Esophagus mucosa (tissue), 1 donor: ENCODE results near the gene PFKP. TPM values are rescaled to one million over a fixed set of nuclear protein-coding genes. Genes with fewer than 3 reads are reported as not detected.
"Not testable (repeated sequence)": the region's sequence is repeated elsewhere in the genome, so short reads cannot be mapped to it uniquely, and the experiment has no call there.

Experiments
- ATAC-seq: fragments of 200-7000 bp; cut with Tn5 transposase; one replicate; pipeline ENCODE4 v1.9.1; 2020
- total RNA-seq: library from RNA; stranded (reverse); gene quantifications from one replicate; pipeline ENCODE4 v1.2.4, GENCODE V29; 2023
- donor health status: DM: yes; HTN: yes; CAD: no.

Gene PFKP
- total RNA-seq, 1 donor from 2014 or later, result 78.2 TPM

- ATAC-seq, result peak; percentile 64
These were observed 32.1 kb downstream of the PFKP start for GRCh38 chr10:3099291-3100092.

DNA sequence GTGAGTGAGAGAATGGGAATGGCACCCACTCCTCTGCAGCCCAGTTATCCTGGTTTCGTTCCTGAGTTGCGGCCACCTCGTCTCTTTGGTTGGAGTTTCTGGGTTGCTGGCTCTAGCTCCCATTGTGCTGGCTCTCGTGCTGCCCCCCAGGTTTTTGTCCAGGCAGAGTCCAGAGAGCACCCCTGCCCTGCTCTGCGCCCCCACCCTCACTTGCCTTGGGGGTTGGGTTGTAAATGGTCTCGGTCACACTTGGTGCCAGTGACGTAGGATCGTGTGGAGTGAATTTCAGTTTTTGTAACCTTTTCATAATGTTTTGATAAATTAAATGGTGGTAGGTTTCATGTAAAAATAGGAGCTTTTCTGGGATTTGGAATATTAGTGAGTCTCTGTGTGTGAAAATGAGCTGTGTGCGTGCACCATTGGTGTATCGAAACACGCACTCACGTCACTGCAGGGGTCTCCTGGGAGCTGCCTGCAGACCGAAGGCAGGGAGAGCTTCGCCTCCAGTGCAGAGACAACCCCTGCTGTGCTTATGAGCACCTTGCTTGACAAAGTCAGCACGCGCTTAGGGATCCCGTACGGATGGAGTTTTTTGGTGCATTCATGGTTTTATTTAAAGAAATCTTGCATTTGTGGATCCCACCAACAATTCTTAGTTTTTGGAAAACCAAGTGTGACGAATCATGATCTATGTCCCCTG is 32.9 kb downstream of the PFKP start:
- no peak for ATAC-seq

- ATAC-seq, result no peak
These were observed 33.7 kb downstream of the PFKP start for GRCh38 chr10:3100856-3101640.

DNA sequence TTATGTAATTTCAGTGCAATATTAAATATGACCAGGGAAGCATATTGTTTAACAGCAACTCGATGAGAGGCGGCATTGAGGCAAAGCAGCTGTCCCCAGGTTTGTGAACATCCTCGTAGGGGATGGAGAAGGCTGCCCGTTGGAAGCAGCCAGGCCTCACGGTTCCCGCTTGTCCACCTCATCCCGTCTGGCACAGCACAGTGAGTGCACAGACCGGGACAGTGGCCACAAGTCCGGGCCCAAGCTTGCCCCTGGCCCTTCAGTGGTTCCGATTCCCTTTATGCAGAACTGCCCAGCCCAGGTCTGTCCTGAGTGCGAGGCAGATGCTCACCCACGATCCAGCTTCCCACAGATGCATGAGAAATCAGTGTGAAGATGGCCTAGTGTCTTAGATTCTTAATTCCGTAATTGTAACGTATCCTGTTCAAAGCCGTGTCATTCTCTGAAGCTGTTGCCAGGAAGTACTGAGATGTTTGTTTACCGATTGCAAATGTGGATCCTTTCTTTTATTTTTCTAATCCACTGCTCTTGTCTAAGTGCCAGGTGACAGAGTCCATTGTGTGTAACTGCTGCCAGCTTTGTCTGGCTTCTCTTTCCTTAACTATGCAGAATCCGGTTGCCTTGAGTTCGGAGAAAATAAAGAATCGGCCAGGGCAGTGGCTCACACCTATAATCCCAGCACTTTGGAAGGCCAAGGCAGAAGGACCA is 35.5 kb downstream of the PFKP start:
- ATAC-seq, result peak; percentile 27

- ATAC-seq, result no peak
These were observed 36.3 kb downstream of the PFKP start for GRCh38 chr10:3103646-3104045.

DNA sequence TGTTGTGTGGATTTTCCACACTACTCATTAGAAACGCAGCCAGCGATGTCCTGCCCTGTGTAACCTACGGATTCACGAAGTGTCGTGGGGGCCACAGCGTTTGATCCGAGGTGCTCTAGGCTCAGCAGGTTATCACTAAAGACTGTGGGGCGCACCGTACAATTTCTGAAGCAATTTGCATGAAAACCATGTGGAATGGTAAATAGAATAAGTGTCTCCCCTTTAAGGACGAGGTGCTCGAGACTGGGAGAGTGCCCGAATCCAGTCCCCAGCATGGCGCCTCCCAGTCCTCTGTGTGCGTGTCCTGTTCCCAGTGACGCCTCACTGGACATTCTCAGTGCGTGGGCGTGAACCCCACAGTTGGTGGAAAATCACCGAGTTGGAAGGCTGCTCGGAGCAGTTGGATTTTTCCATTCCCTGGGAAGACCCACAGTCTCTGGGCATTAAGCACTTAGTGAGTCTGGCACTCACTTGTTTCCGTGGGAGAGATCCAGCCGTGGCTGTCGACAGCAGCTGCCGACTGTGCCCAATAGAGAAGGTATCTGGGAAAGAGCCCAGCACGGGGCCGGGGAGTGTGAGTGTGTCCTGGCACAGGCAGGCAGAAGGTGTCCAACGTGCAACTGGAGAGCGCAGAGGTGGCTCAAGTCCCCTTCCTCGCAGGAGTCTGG is 37.0 kb downstream of the PFKP start:
- ATAC-seq, result no peak

- ATAC-seq, result no peak
These were observed 37.8 kb downstream of the PFKP start for GRCh38 chr10:3105166-3105565.

DNA sequence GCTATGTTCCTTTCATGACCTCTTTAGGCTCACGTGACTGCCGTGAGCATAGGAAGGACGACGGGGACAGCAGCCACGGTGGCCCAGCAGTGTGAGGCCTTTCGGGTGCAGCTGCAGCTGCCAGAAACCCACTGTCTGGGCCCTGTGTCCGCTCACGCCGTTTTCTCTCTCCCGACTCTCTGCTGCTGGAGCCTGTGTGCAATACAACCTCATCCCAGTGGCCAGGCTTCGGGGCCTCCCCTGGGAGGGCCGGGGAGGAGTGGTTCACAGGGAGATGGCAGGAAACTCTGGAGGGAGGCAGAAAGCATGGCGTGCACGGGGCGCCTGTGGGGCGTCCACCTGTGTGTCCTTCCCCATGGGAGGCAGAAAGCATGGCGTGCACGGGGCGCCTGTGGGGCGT is 38.6 kb downstream of the PFKP start:
- ATAC-seq, result no peak

GRCh38 chr10:3106328-3106727 is 39.0 kb downstream of the PFKP start:
- not testable (repeated sequence) for ATAC-seq

GRCh38 chr10:3106928-3107425 is 39.6 kb downstream of the PFKP start:
- no peak for ATAC-seq

DNA sequence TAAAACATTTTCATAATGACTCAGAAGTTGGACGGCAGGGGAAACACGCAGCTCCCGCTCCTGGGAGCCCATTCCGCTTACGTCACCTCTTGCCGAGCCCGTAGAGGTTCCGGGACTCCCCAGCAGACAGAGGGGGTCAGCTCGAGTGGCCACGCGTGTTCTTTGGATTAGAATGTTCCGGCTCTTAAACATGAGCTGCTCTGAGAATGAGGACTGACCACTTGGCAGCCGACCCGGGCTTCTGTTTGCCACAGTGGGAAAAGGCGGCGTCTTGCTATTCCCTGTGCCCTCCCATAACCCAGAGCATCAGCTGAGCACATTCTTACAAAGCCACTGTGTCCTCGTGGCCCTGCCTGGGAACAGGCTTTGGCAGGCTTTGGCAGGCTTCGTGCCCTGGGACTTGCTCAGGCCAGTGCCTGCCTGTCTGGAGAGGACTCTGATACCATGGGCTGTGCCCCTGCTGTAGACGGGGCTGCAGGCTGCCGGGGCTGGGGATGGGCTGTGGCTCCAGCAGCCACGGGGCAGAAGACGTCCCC is 40.1 kb downstream of the PFKP start:
- ATAC-seq, result peak; percentile 92

GRCh38 chr10:3108033-3108432 is 40.7 kb downstream of the PFKP start:
- no peak for ATAC-seq

- no peak for ATAC-seq
These were observed 41.3 kb downstream of the PFKP start for GRCh38 chr10:3108575-3109105.

DNA sequence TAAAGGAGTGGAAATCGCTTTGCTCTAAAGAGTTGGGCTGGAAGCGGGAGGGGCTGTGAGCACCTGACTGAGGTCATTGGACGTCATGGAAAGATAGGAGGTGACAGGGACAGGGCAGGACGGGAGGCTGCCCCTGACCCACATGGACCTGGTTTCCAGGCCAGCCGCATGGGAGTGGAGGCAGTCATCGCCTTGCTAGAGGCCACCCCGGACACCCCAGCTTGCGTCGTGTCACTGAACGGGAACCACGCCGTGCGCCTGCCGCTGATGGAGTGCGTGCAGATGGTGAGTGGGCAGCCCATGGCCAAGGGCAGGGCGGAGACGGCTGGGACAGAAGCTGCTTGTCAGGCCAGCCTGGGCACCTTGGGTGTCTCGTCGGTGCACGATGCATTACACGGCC is 41.8 kb downstream of the PFKP start:
- no peak for ATAC-seq

DNA sequence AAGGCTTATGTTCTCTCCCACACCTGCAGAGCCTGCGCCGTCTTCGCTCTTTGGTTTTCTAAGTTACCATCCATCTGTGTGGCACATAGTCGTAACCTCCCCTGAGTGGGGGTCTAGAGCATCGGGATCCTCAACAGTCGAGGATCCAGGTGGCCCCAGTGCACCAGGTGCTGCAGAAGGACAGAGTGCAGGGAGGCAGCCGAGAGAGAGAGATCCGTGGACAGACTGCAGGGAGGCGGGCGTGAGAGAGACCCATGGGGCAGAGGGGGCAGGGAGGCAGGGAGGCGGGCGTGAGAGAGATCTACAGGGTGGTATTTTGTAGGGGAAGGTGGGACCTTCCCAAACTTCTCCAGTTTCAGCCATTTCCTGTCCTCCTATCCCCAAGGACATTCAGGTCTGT is 42.3 kb downstream of the PFKP start:
- ATAC-seq, result no peak

DNA sequence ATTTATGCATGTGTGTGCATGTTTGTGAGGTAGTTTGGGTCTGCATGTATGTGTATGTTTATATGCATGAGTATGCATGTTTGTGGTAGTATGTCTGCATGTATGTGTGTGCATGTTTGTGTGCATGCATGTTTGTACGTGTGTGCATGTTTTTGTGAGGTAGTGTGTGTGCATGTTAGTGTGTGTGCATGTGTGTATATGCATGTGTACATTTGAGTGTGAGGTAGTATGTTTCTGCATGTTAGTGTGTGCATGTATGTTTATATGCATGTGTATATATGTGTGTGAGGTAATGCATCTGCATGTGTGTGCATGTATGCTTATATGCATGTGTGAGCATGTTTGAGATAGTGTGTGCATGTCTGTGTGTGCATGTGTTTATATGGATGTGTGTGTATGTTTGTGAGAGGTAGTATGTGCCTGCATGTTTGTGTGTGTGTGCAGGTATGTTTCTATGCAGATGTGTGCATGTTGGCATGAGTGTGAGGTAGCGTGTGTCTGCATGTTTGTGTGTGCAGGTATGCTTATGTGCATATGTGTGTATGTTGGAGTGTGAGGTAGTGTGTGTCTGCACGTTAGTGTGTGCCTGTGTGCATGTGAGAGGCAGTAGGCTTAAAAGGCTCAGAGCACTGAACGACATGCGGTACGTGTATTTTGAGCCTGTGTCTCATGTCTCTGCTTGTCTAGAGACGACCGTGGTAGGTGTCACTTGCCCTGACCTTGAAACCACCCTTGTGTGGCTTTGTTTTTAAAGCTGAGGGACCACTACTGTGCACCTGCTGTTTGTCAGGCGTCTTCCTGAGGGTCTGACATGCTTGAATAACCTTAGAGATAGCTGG is 43.7 kb downstream of the PFKP start:
- no peak for ATAC-seq

GRCh38 chr10:3111621-3112163 is 44.3 kb downstream of the PFKP start:
- ATAC-seq, result no peak

GRCh38 chr10:3113343-3113720 is 46.0 kb downstream of the PFKP start:
- no peak for ATAC-seq

- peak; percentile 82 for ATAC-seq
These were observed 48.3 kb downstream of the PFKP start for GRCh38 chr10:3115685-3116084.

GRCh38 chr10:3116508-3117100 is 49.3 kb downstream of the PFKP start:
- no peak for ATAC-seq
